Caco-2 (cell line): Measurements from ENCODE around the gene DBX1. TPM values are rescaled to one million over a fixed set of nuclear protein-coding genes. Genes with fewer than 3 reads are reported as not detected.
A peak's percentile ranks its signal among the peaks of the same experiment; 100 is the strongest.

ENCODE experiments used
- BruUV-seq: library from RNA; stranded (reverse); fragments of 400-500 nt; replicated peaks from 2 replicates; lab custom pipeline; 2021; lab: Mats Ljungman, UMichigan
- CTCF ChIA-PET: fragments of 300-600 bp; sonication (Branson Sonifier 250); formaldehyde crosslinking; loops from one replicate; lab custom pipeline; 2022; ENCODE audit warnings: antibody characterized with exemption; lab: Charles Lee
- POLR2A ChIA-PET: fragments of 300-600 bp; sonication (Branson Sonifier 250); formaldehyde crosslinking; loops from one replicate; lab custom pipeline; 2022; ENCODE audit warnings: antibody characterized with exemption; lab: Charles Lee
- DNase-seq, 2 experiments: peaks; one replicate each; pipeline versions ENCODE4 v3.0.0 to v3.0.0-alpha.2; 2020 to 2022
- H3K27me3 ChIP-seq: replicated peaks from 2 replicates; pipeline ENCODE4 v1.6.0; 2011; ENCODE audit warnings: low read length; ENCODE audit not compliant: control insufficient read depth, insufficient read depth
- H3K36me3 ChIP-seq: 2 replicates; pipeline ENCODE4 v1.5.1; 2011; ENCODE audit warnings: low read length; ENCODE audit not compliant: control insufficient read depth, insufficient read depth
- H3K4me1 ChIP-seq: fragments of 250-450 bp; sonication (Bioruptor Pico); 2 replicates; pipeline ENCODE4 v1.5.1; 2020; ENCODE audit warnings: mild to moderate bottlenecking
- H3K4me3 ChIP-seq: 2 replicates; pipeline ENCODE4 v1.5.1; 2011; ENCODE audit warnings: low read depth, mild to moderate bottlenecking, control low read depth, low read length
- H3K9me3 ChIP-seq: fragments of 250-450 bp; sonication (Bioruptor Pico); 2 replicates; pipeline ENCODE4 v1.5.1; 2020; ENCODE audit warnings: mild to moderate bottlenecking, moderate library complexity
- H3K27ac Mint-ChIP-seq: one replicate; pipeline ENCODE4 v1.8.0; 2022; ENCODE audit warnings: mixed read lengths; ENCODE audit not compliant: unreplicated experiment
- H3K27me3 Mint-ChIP-seq: one replicate; pipeline ENCODE4 v1.8.0; 2022; ENCODE audit warnings: mixed read lengths; ENCODE audit not compliant: insufficient read depth, unreplicated experiment
- H3K36me3 Mint-ChIP-seq: one replicate; pipeline ENCODE4 v1.8.0; 2022; ENCODE audit warnings: mild to moderate bottlenecking, mixed read lengths; ENCODE audit not compliant: insufficient read depth, unreplicated experiment
- H3K4me1 Mint-ChIP-seq: one replicate; pipeline ENCODE4 v1.8.0; 2022; ENCODE audit warnings: low read depth, mixed read lengths; ENCODE audit not compliant: unreplicated experiment
- H3K4me3 Mint-ChIP-seq: one replicate; pipeline ENCODE4 v1.8.0; 2022; ENCODE audit warnings: mild to moderate bottlenecking, moderate library complexity, mixed read lengths; ENCODE audit not compliant: unreplicated experiment
- H3K9me3 Mint-ChIP-seq: one replicate; pipeline ENCODE4 v1.8.0; 2022; ENCODE audit warnings: mixed read lengths; ENCODE audit not compliant: unreplicated experiment
- intact Hi-C: fragments of 100-400 bp; cut with micrococcal nuclease; formaldehyde crosslinking; loops from one replicate; pipeline ENCODE4 v1.10.0; 2022; ENCODE audit not compliant: unreplicated experiment
- total RNA-seq: library from RNA; stranded (reverse); gene quantifications from 2 replicates; pipeline ENCODE4 v1.2.3, GENCODE V29; 2022
- TF ChIP-seq, protein P1 (sequence below), 2 experiments: fragments of 200-600 bp in 1 of 2; IDR thresholded peaks; 1 replicate in 1 of 2; 2 replicates in 1 of 2; pipeline versions ENCODE4 v1.5.1 to v1.8.0; 2011 to 2022; ENCODE audit warnings: antibody characterized with exemption in 1 of 2, control low read depth in 1 of 2, inconsistent platforms in 1 of 2, low read depth in 1 of 2, low read length in 1 of 2, mild to moderate bottlenecking in 1 of 2, moderate library complexity in 1 of 2; ENCODE audit not compliant: insufficient read depth in 1 of 2, severe bottlenecking in 1 of 2, unreplicated experiment in 1 of 2

DBX1 gene
- total RNA-seq, 1 experiment from 2014 or later: not detected

DNA sequence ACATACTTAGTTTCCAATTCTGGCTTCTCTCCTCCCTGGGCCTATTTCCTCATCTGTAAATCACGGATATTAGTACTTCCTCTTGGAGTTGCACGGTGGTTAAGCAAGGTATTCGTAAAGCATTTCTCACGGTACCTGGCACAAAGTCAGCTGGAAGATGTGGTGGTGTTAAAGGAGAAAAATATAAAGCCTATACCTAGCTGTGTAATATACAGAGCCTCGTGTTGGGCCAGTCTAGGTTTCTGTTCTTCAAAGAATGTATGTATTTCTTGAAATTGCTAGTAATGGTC lies 47.2 kb downstream of the DBX1 start:
- TF ChIP-seq, protein P1, sequence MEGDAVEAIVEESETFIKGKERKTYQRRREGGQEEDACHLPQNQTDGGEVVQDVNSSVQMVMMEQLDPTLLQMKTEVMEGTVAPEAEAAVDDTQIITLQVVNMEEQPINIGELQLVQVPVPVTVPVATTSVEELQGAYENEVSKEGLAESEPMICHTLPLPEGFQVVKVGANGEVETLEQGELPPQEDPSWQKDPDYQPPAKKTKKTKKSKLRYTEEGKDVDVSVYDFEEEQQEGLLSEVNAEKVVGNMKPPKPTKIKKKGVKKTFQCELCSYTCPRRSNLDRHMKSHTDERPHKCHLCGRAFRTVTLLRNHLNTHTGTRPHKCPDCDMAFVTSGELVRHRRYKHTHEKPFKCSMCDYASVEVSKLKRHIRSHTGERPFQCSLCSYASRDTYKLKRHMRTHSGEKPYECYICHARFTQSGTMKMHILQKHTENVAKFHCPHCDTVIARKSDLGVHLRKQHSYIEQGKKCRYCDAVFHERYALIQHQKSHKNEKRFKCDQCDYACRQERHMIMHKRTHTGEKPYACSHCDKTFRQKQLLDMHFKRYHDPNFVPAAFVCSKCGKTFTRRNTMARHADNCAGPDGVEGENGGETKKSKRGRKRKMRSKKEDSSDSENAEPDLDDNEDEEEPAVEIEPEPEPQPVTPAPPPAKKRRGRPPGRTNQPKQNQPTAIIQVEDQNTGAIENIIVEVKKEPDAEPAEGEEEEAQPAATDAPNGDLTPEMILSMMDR (IDR thresholded peaks at IDR 0.05; ENCODE audit: insufficient read depth in 1 of 2, low read depth in 1 of 2, low read length in 1 of 2, severe bottlenecking in 1 of 2, unreplicated experiment in 1 of 2): no peak
- Mint-ChIP-seq H3K36me3 (peaks cover 78% of the 10 kb centered on the region), H3K9me3 (no peaks in the 10 kb centered on the region), H3K4me1 (no peaks in the 10 kb centered on the region), H3K27ac (no peak overlapping the region), H3K4me3 (no peak overlapping the region), H3K27me3 (no peaks in the 10 kb centered on the region)
- DNase-seq: no peak
- no peaks in the 10 kb centered on the region for H3K9me3 ChIP-seq
- peaks cover 5% of the 10 kb centered on the region for H3K36me3 ChIP-seq
- POLR2A ChIA-PET: no interaction called here
- H3K27me3 ChIP-seq: no peaks in the 10 kb centered on the region
- no TSS peak for BruUV-seq
- H3K4me3 ChIP-seq: no peak overlapping the region
- CTCF ChIA-PET: no interaction called here
- H3K4me1 ChIP-seq: 0 out of 2 replicates have a peak, but pooled peaks cover 3% of the 10 kb centered on the region
- intact Hi-C loops: loop anchor here (5.0 kb wide), 1 partner anchor 91 kb away; no protein-coding TSS in a partner anchor

DNA sequence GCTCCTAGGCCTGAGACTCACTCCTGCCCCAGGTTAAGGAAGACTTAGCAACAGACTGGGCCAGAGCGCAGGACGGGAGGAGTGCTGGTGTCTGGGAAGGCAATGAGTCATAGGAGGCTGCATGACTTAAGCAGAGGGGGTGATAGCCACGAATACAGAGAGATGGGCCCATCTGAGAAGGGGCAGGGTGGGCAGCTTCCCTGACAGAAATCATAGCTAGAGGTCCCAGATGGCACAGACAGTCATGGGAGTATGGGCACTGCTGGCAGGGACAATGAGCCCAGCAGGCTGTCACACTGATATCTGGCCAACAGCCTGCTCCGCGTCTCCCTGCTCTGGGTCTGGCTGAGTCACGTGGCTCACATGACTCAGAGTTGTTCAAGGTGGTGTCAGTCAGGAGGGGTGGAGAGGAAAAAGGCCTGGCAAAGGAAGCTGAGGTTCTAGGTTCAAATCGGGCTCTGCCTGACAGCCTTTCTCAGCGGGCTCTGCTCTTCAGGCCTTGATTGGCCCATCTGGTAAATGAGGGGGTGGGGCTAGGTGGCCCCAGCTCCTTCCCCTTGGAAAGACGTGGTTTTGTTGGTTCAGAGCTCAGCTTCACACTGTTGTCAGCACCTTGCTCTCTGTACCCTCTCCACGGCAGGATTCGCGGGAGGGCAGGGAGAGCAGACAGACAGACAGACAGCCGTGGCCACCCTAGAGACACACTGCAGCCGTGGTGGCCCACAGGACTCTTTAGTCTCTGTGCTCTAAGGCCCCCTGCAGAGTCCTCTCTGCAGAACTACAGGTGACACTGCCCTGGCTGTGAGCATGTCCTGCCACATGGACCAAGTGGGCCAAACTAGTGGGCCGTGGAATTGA lies 47.8 kb downstream of the DBX1 start:
- Histone ChIP-seq H3K9me3 (no peaks in the 10 kb centered on the region), H3K4me1 (0 out of 2 replicates have a peak, but pooled peaks cover 3% of the 10 kb centered on the region), H3K36me3 (peaks cover 5% of the 10 kb centered on the region), H3K27me3 (no peaks in the 10 kb centered on the region), H3K4me3 (no peak overlapping the region)
- no TSS peak for BruUV-seq
- DNase-seq: peak in 1 of 2 experiments; percentile 13
- TF ChIP-seq, protein P1 (IDR thresholded peaks at IDR 0.05; ENCODE audit: insufficient read depth in 1 of 2, low read depth in 1 of 2, low read length in 1 of 2, severe bottlenecking in 1 of 2, unreplicated experiment in 1 of 2): no peak
- no peaks in the 10 kb centered on the region for H3K4me1 Mint-ChIP-seq
- ChIA-PET POLR2A (no interaction called here), CTCF (interaction anchor here (0.5 to 1.2 kb wide), 2 partner anchors 70 to 75 kb away, joined by 3 read pairs; no protein-coding TSS in a partner anchor)
- no peak overlapping the region for H3K27ac Mint-ChIP-seq
- H3K36me3 Mint-ChIP-seq: peaks cover 78% of the 10 kb centered on the region
- H3K27me3 Mint-ChIP-seq: no peaks in the 10 kb centered on the region
- no peaks in the 10 kb centered on the region for H3K9me3 Mint-ChIP-seq
- no peak overlapping the region for H3K4me3 Mint-ChIP-seq
- intact Hi-C loops: loop anchor here (5.0 kb wide), 1 partner anchor 90 kb away; no protein-coding TSS in a partner anchor

DNA sequence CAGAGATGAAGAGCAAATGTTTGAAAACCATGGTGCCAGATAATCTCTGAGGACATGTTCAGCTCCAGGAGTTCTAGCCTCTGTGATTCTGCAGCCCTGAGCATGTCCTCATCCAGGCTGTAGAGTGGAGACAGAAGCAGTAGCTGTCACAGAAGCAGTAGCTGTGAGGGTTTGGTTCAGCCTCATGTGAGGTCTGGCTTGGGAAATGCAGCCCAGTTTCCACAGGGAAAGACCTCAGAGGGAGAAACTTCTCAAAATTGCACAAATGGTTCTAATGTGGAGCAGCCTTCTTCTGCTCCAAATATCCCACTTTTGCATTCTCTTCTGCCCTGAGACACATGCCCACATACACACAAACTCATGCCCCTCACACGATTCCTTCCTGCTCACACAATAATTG lies 48.4 kb downstream of the DBX1 start:
- H3K9me3 Mint-ChIP-seq: no peaks in the 10 kb centered on the region
- Histone ChIP-seq H3K4me1 (0 out of 2 replicates have a peak, but pooled peaks cover 3% of the 10 kb centered on the region), H3K9me3 (no peaks in the 10 kb centered on the region), H3K4me3 (no peak overlapping the region), H3K27me3 (no peaks in the 10 kb centered on the region), H3K36me3 (peaks cover 5% of the 10 kb centered on the region)
- ChIA-PET CTCF (interaction anchor here (0.5 to 1.2 kb wide), 2 partner anchors 70 to 74 kb away, joined by 3 read pairs; no protein-coding TSS in a partner anchor), POLR2A (no interaction called here)
- peaks cover 81% of the 10 kb centered on the region for H3K36me3 Mint-ChIP-seq
- intact Hi-C loops: loop anchor here (1.0 to 5.0 kb wide), 4 partner anchors 90 to 207 kb away; no protein-coding TSS in a partner anchor
- TF ChIP-seq, protein P1 (IDR thresholded peaks at IDR 0.05; ENCODE audit: insufficient read depth in 1 of 2, low read depth in 1 of 2, low read length in 1 of 2, severe bottlenecking in 1 of 2, unreplicated experiment in 1 of 2): no peak
- no peak overlapping the region for H3K27ac Mint-ChIP-seq
- H3K4me1 Mint-ChIP-seq: no peaks in the 10 kb centered on the region
- no peak overlapping the region for H3K4me3 Mint-ChIP-seq
- DNase-seq: no peak
- no TSS peak for BruUV-seq
- H3K27me3 Mint-ChIP-seq: no peaks in the 10 kb centered on the region
